ENCODE data around the gene HDHD3.

Gene HDHD3

GRCh38 chr9:113375057-113376023 is 1.4 kb downstream of the HDHD3 start:
- H3K27me3 ChIP-seq (ENCODE audit: control insufficient read depth, insufficient read depth, low read length): no peaks in the 10 kb centered on the region
- no peaks in the 10 kb centered on the region for H3K36me3 ChIP-seq (ENCODE audit: control insufficient read depth, insufficient read depth, low read length)
- H3K4me2 ChIP-seq (ENCODE audit: low read length): peak overlapping the region; percentile 84
- no peak overlapping the region for H2AFZ ChIP-seq
- peaks cover 28% of the 10 kb centered on the region for H3K4me1 ChIP-seq
- no peaks in the 10 kb centered on the region for H3K79me2 ChIP-seq
- H3K4me3 ChIP-seq (ENCODE audit: low read depth, low read length): peak overlapping the region; percentile 82
- no peak overlapping the region for H3K9ac ChIP-seq
- TF ChIP-seq, protein P1, sequence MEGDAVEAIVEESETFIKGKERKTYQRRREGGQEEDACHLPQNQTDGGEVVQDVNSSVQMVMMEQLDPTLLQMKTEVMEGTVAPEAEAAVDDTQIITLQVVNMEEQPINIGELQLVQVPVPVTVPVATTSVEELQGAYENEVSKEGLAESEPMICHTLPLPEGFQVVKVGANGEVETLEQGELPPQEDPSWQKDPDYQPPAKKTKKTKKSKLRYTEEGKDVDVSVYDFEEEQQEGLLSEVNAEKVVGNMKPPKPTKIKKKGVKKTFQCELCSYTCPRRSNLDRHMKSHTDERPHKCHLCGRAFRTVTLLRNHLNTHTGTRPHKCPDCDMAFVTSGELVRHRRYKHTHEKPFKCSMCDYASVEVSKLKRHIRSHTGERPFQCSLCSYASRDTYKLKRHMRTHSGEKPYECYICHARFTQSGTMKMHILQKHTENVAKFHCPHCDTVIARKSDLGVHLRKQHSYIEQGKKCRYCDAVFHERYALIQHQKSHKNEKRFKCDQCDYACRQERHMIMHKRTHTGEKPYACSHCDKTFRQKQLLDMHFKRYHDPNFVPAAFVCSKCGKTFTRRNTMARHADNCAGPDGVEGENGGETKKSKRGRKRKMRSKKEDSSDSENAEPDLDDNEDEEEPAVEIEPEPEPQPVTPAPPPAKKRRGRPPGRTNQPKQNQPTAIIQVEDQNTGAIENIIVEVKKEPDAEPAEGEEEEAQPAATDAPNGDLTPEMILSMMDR (IDR thresholded peaks at IDR 0.05): no peak
- H3K27ac ChIP-seq: peak overlapping the region; percentile 92
- no peaks in the 10 kb centered on the region for H3K9me3 ChIP-seq (ENCODE audit: control insufficient read depth, low read length)

- TF ChIP-seq, protein P1 (IDR thresholded peaks at IDR 0.05): no peak
- no peak overlapping the region for H3K9ac ChIP-seq
- no peaks in the 10 kb centered on the region for H3K36me3 ChIP-seq (ENCODE audit: control insufficient read depth, insufficient read depth, low read length)
- no peak overlapping the region for H2AFZ ChIP-seq
- peak overlapping the region; percentile 92 for H3K27ac ChIP-seq
- peak overlapping the region; percentile 6 for H3K4me3 ChIP-seq (ENCODE audit: low read depth, low read length)
- H3K4me2 ChIP-seq (ENCODE audit: low read length): peak overlapping the region; percentile 1
- H3K27me3 ChIP-seq (ENCODE audit: control insufficient read depth, insufficient read depth, low read length): no peaks in the 10 kb centered on the region
- no peaks in the 10 kb centered on the region for H3K9me3 ChIP-seq (ENCODE audit: control insufficient read depth, low read length)
- peaks cover 33% of the 10 kb centered on the region for H3K4me1 ChIP-seq
- H3K79me2 ChIP-seq: no peaks in the 10 kb centered on the region
Measured at GRCh38 chr9:113373676-113374392, 3.0 kb downstream of the HDHD3 start.

DNA sequence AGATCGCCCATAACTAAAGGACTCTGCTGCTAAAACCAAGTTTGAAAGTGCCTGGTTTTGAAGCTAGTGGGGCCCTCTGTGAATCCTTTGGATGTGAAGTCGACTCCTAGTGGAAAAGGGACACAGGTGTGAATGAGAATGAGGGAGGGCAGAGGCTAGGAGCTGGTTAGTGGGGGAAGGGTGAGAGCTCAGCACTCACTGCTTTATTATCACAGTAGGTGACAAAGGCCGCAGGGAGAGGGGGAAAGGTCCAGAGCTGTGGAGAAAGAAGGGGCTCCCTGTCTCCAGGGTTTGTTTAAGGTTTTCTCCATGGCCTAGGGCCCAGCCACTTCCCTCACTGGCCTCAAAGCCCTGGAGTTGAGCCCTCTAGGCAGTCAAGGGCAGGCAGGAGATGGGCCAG is 3.5 kb downstream of the HDHD3 start:
- Histone ChIP-seq H3K4me2 (ENCODE audit: low read length) (peak overlapping the region; percentile 34), H3K9me3 (ENCODE audit: control insufficient read depth, low read length) (no peaks in the 10 kb centered on the region), H3K79me2 (no peaks in the 10 kb centered on the region), H3K27ac (peak overlapping the region; percentile 92), H3K9ac (no peak overlapping the region), H3K36me3 (ENCODE audit: control insufficient read depth, insufficient read depth, low read length) (no peaks in the 10 kb centered on the region), H3K27me3 (ENCODE audit: control insufficient read depth, insufficient read depth, low read length) (no peaks in the 10 kb centered on the region), H3K4me3 (ENCODE audit: low read depth, low read length) (no peak overlapping the region), H3K4me1 (peaks cover 33% of the 10 kb centered on the region), H2AFZ (no peak overlapping the region)
- TF ChIP-seq, protein P1 (IDR thresholded peaks at IDR 0.05): peak; percentile 4

GRCh38 chr9:113372059-113372458 is 4.7 kb downstream of the HDHD3 start:
- H3K27me3 ChIP-seq (ENCODE audit: control insufficient read depth, insufficient read depth, low read length): no peaks in the 10 kb centered on the region
- no peaks in the 10 kb centered on the region for H3K36me3 ChIP-seq (ENCODE audit: control insufficient read depth, insufficient read depth, low read length)
- H3K4me1 ChIP-seq: peaks cover 33% of the 10 kb centered on the region
- no peaks in the 10 kb centered on the region for H3K9me3 ChIP-seq (ENCODE audit: control insufficient read depth, low read length)
- H3K9ac ChIP-seq: no peak overlapping the region
- H3K4me3 ChIP-seq (ENCODE audit: low read depth, low read length): no peak overlapping the region
- H3K4me2 ChIP-seq (ENCODE audit: low read length): peak overlapping the region; percentile 30
- H3K27ac ChIP-seq: peak overlapping the region; percentile 92
- no peak overlapping the region for H2AFZ ChIP-seq
- H3K79me2 ChIP-seq: no peaks in the 10 kb centered on the region
- TF ChIP-seq, protein P1 (IDR thresholded peaks at IDR 0.05): no peak
